ENCODE measurements around the gene CLMN.
A peak's percentile ranks its signal among the peaks of the same experiment; 100 is the strongest.

Gene CLMN

DNA sequence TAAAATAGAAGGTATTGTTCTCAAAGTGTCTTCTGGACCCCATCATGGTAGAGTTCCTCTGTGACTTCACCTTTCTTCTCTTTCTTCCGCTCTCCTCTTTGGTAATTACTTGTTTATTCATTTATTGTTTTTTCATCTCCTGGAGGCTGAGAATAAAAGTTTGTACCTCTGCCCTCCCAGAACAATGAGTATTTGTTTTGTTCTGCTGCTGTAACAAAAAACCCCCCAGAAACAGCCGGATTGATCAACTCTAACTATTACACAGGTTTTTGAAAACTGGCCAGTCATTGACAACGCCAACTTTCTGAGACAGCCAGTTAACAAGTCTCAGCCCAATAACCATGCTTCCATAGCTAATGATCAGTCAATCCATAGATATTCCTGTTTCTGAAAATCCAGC lies 154.2 kb downstream of the CLMN start:
- no peak for DNase-seq (ENCODE audit: low spot score)
- Histone ChIP-seq H3K4me3 (no peak overlapping the region), H3K27ac (no peak overlapping the region)
- TF ChIP-seq, protein P1, sequence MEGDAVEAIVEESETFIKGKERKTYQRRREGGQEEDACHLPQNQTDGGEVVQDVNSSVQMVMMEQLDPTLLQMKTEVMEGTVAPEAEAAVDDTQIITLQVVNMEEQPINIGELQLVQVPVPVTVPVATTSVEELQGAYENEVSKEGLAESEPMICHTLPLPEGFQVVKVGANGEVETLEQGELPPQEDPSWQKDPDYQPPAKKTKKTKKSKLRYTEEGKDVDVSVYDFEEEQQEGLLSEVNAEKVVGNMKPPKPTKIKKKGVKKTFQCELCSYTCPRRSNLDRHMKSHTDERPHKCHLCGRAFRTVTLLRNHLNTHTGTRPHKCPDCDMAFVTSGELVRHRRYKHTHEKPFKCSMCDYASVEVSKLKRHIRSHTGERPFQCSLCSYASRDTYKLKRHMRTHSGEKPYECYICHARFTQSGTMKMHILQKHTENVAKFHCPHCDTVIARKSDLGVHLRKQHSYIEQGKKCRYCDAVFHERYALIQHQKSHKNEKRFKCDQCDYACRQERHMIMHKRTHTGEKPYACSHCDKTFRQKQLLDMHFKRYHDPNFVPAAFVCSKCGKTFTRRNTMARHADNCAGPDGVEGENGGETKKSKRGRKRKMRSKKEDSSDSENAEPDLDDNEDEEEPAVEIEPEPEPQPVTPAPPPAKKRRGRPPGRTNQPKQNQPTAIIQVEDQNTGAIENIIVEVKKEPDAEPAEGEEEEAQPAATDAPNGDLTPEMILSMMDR (IDR thresholded peaks at IDR 0.05): no peak

GRCh38 chr14:95164506-95164905 lies 155.2 kb downstream of the CLMN start:
- no peak overlapping the region for H3K27ac ChIP-seq
- TF ChIP-seq, protein P1 (IDR thresholded peaks at IDR 0.05): no peak
- H3K4me3 ChIP-seq: no peak overlapping the region
- no peak for DNase-seq (ENCODE audit: low spot score)

GRCh38 chr14:95163666-95164065 lies 156.0 kb downstream of the CLMN start:
- peak overlapping the region in 1 of 2 donors; percentile 1 for H3K27ac ChIP-seq
- H3K4me3 ChIP-seq: no peak overlapping the region
- TF ChIP-seq, protein P1 (IDR thresholded peaks at IDR 0.05): no peak
- DNase-seq (ENCODE audit: low spot score): no peak

GRCh38 chr14:95163132-95163531 lies 156.6 kb downstream of the CLMN start:
- peak overlapping the region in 1 of 2 donors; percentile 1 for H3K27ac ChIP-seq
- H3K4me3 ChIP-seq: no peak overlapping the region
- DNase-seq (ENCODE audit: low spot score): no peak
- TF ChIP-seq, protein P1 (IDR thresholded peaks at IDR 0.05): no peak

DNA sequence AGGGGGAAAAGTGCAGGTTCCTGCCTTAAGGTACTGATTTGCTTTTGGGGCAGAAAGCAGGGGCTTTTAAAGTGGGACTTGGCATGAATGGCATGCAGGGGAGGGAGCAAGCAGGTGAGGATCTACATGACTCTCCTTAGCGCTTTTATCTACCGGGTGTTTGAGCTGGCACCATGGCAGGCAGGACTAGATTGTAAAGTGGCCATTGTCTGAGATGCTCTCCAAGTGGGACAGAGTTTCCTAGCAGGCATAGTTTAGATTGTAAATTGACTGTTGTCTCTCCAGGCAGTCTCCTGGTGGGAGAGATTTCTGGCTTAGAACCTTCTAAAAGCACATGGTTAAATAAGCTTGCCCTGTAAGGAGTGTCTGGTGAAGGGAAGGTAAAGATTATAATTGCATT lies 157.1 kb downstream of the CLMN start:
- TF ChIP-seq, protein P1 (IDR thresholded peaks at IDR 0.05): no peak
- H3K27ac ChIP-seq: no peak overlapping the region

DNA sequence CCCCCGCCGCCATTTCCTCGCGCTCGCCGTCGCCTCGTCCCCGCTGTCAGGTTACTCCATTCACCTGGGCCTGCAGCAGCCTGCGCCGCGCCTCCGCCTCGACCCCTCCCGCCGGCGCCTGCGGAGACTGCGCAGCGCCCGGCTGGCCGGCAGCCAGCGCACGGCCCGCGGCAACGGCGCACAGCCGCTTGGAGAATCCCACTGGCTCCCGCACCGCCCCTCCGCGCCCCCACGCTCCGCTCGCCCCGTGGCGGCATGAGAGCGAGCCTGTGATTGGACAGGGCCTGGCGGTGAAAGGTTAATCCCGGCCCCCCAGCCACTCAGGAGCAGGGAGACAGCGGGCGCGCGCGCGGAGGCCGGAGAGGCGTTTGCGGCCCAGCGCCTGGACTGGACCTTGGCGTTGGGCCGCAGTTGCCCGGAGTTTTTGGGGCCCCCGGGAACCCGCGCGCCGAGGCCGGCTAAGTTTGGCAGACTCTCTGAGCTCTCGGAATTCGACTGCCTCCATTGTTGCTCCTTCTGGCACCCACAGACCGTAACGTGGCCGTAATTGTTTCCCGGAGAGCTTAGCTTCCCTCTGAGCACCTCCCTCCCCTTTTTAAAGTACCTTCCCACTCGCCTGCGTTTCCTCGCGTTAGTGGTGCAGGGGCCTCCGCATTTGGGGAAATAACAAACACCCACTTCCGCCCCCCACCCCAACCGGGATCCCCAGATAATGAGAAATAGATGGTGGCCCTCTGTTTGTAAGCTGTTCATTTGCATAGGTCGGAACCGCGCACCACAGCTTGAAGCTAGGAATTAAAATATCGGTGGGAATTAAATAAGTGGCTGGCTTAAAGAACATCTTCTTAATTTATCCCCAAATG lies 162.2 kb downstream of the CLMN start, which contains the start of gene DICER1:
Gene DICER1 (minus strand): TSS at position 203 of the 863 bp plus-strand sequence. CDS start 24,071 bp downstream, outside the sequence.
- H3K27ac ChIP-seq: peak within 1 kb of the TSS; percentile 94 to 95
- TF ChIP-seq, protein P1 (IDR thresholded peaks at IDR 0.05): no peak
- peak; percentile 97 for DNase-seq (ENCODE audit: low spot score)
- peak within 1 kb of the TSS; percentile 84 for H3K4me3 ChIP-seq

More for the DNA sequence above, 157.1 kb downstream of the CLMN start:
- DNase-seq (ENCODE audit: low spot score): no peak
- no peak overlapping the region for H3K4me3 ChIP-seq

DNA sequence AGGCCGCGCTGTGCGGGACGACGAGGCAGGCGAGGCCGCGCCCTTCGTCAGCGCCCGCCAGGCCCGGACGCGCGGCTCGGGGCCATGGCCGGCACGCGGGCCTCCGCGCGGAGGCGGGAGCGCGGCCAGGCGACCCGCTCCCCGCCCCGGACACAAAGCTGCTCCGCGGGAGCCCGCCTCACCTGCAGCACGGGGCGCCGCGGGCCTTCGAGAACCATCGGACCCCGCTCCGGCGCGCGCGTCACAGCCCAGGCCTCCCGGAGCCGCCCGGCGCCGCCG lies 162.7 kb downstream of the CLMN start:
- H3K4me3 ChIP-seq: peak overlapping the region; percentile 84
- no peak for DNase-seq (ENCODE audit: low spot score)
- TF ChIP-seq, protein P1 (IDR thresholded peaks at IDR 0.05): no peak
- H3K27ac ChIP-seq: peak overlapping the region; percentile 94 to 95
